Mesangial cell (primary cell): Measurements from ENCODE around the gene TIAM2. TPM values are rescaled to one million over a fixed set of nuclear protein-coding genes. Genes with fewer than 3 reads are reported as not detected.

Experiments
- total RNA-seq: library from RNA; depleted of rRNA; stranded (reverse); fragments of >200 nt; gene quantifications from 2 replicates; pipeline ENCODE4 v1.2.3, GENCODE V29; 2015

The TIAM2 gene
- total RNA-seq: 7.2 and 24.2 TPM in 2 replicates

DNA sequence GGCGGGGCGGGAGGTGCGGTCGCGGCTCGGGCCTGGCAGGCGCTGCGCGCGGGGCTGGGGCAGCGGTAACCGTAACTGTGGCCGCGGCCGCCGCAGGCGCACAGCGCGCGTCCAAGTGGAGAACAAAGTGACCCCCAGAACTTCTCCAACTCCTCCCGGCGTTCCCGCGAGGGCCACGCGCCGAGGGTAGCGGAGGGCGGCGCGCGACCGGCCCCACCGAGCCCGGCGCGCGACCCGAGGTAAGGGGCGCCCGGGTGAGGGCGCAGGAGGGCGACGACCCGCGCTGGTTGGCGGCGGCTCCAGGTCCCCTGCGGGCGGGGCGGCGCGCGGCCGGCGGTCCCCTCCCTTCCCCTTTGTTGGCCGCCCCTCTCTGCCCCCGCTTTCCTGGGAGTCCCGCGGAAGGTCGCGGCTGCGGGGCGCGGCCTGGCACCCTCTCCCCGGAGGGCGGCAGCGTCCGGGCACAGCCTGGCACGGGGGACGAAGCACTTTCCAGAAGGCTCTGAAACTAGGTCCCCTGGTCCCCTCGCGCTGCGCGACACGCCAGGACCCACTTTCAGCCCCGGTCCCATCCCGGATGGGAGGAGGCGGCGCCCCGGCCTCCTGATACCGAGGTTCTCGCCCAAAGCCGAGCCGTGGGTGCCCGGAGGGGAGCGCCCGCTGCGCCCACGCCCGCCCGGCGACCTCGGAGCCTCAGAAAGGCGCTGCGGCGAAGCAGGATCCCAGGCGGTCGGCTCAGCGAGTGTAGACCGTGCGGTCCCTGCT lies at the start of gene TIAM2:
Gene TIAM2 (plus strand): TSS at position 62 of the 762 bp plus-strand sequence. CDS start 133,909 bp downstream, outside the sequence.

DNA sequence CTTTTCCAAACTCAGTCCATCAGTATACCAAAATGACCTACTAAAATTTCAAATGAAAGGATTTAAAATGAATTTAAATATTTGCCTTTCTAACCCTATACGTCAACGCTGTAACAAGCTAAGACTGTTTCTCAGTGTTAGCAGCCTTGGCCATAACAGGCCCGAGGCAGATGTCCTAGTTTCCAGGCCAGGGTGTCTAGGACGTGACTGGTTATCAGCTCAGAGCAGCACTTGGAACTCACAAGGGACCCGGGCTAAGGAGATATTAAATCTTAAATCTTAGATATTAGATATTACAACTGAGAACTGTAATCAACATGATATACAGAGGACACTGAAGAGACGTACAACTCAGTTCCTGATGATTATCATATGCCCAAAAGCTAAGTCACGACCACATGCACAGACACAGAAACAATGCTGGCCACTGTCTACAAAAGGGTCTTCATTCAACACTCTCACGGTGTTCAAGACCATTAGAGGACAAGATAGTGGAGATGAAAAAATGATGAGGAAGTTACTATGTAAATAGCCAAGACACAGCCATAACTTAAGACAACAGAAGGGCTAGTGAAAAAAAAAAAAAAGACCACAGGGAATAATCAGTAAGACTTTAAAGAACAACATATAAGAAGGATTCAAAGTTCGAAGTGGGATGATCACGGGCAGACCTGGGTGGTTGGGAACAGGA lies 268.4 kb downstream of the TIAM2 start, which contains the start of gene CLDN20:
Gene CLDN20 (plus strand): TSS at position 641 of the 691 bp plus-strand sequence. CDS start 11,707 bp downstream, outside the sequence.

